K562 (cell line): ENCODE data around the gene TMEM217. TPM values are rescaled to one million over a fixed set of nuclear protein-coding genes. Genes with fewer than 3 reads are reported as not detected.

Source experiments
- BDP1 ChIP-seq: IDR thresholded peaks from 3 replicates; pipeline ENCODE4 v1.6.1; 2011; ENCODE audit not compliant: insufficient read length, insufficient read depth
- BRCA1 ChIP-seq, 2 experiments: fragments of 450-650 bp in 1 of 2; sonication (generic) in 1 of 2; formaldehyde crosslinking in 1 of 2; IDR thresholded peaks; 2 replicates each; pipeline versions ENCODE4 v1.5.0 to v1.6.1; 2017 to 2020; ENCODE audit warnings: mild to moderate bottlenecking in 1 of 2, missing genetic modification reagents in 1 of 2
- CBFA2T2 ChIP-seq: fragments of 450-650 bp; conservative IDR thresholded peaks from 2 replicates; pipeline ENCODE4 v1.6.1; 2017; ENCODE audit warnings: mild to moderate bottlenecking
- CEBPB ChIP-seq: fragments of 450-650 bp; IDR thresholded peaks from 2 replicates; pipeline ENCODE4 v1.6.1; 2016; ENCODE audit warnings: missing genetic modification characterization, missing compliant biosample characterization
- CXXC5 ChIP-seq: fragments of 250-450 bp; sonication (Bioruptor Pico); IDR thresholded peaks from 2 replicates; pipeline ENCODE4 v1.8.0; 2022; ENCODE audit warnings: inconsistent platforms, mild to moderate bottlenecking, moderate library complexity
- HEY1 ChIP-seq: fragments of 250-450 bp; sonication (Bioruptor Pico); IDR thresholded peaks from 2 replicates; pipeline ENCODE4 v1.5.0; 2020; ENCODE audit warnings: mild to moderate bottlenecking, moderate library complexity, borderline replicate concordance
- HNRNPLL ChIP-seq: fragments of 200-400 bp; formaldehyde crosslinking; IDR thresholded peaks from 2 replicates; pipeline ENCODE4 v1.6.1; 2017; ENCODE audit warnings: low read length, low read depth, mild to moderate bottlenecking; ENCODE audit not compliant: poor library complexity, severe bottlenecking
- NBN ChIP-seq: fragments of 450-650 bp; IDR thresholded peaks from 2 replicates; pipeline ENCODE4 v1.6.1; 2016; ENCODE audit warnings: low read depth, mild to moderate bottlenecking
- NFE2 ChIP-seq: IDR thresholded peaks from 2 replicates; pipeline ENCODE4 v1.6.1; 2014; ENCODE audit warnings: antibody characterized with exemption, low read depth
- RBM14 ChIP-seq: fragments of 200-400 bp; formaldehyde crosslinking; IDR thresholded peaks from 2 replicates; pipeline ENCODE4 v1.6.1; 2018; ENCODE audit warnings: low read depth, mild to moderate bottlenecking, low read length, moderate library complexity, borderline replicate concordance; ENCODE audit not compliant: insufficient read depth
- RNF2 ChIP-seq: sonication (generic); IDR thresholded peaks from 2 replicates; pipeline ENCODE4 v1.6.1; 2016
- SMAD4 ChIP-seq: fragments of 250-450 bp; sonication (Bioruptor Pico); conservative IDR thresholded peaks from 2 replicates; pipeline ENCODE4 v1.8.0; 2021; ENCODE audit warnings: inconsistent platforms, mild to moderate bottlenecking, moderate library complexity
- SMARCA4 ChIP-seq: fragments of 450-650 bp; IDR thresholded peaks from 2 replicates; pipeline ENCODE4 v1.6.1; 2016
- ZNF184 ChIP-seq: sonication (generic); formaldehyde crosslinking; IDR thresholded peaks from 2 replicates; pipeline ENCODE4 v1.5.0; 2020; ENCODE audit warnings: missing genetic modification reagents
- ZNF239 ChIP-seq: fragments of 250-450 bp; sonication (Bioruptor Pico); IDR thresholded peaks from 2 replicates; pipeline ENCODE4 v1.4.0; 2020; ENCODE audit warnings: mild to moderate bottlenecking
- ZNF431 ChIP-seq: sonication (generic); formaldehyde crosslinking; IDR thresholded peaks from 2 replicates; pipeline ENCODE4 v1.8.0; 2022; ENCODE audit warnings: mild to moderate bottlenecking, missing genetic modification reagents
- ZNF561 ChIP-seq: fragments of 450-650 bp; formaldehyde crosslinking; conservative IDR thresholded peaks from 2 replicates; pipeline ENCODE4 v1.4.0; 2020; ENCODE audit warnings: mild to moderate bottlenecking, moderate library complexity
- ZNF668 ChIP-seq: fragments of 250-450 bp; sonication (Bioruptor Pico); IDR thresholded peaks from 2 replicates; pipeline ENCODE4 v1.8.0; 2022; ENCODE audit warnings: mild to moderate bottlenecking, inconsistent platforms
- polyA plus RNA-seq, 8 experiments: library from polyadenylated mRNA; depleted of rRNA in 4 of 8; stranded (reverse) in 5 of 8; unstranded in 3 of 8; fragments of >200 nt; fragmentation: Nextera tagmentation in 2 of 8; fragmentation: Illumina TruSeq in 1 of 8; extraction: Ambion mirVana in 2 of 8; extraction: Trizol in 1 of 8; gene quantifications; 2 replicates each; pipeline versions ENCODE4 v1.2.1 to v1.2.3, GENCODE V29; 2011 to 2014; ENCODE audit warnings: inconsistent platforms in 1 of 8, missing spikeins in 1 of 8
- total RNA-seq, 7 experiments: library from RNA; depleted of rRNA in 6 of 7; stranded (reverse); fragments of >200 nt in 6 of 7; fragmentation: Illumina TruSeq in 2 of 7; extraction: Trizol in 2 of 7; gene quantifications; 2 replicates each; pipeline versions ENCODE4 v1.2.1 to v1.2.3, GENCODE V29; 2011 to 2021; ENCODE audit warnings: low replicate concordance in 1 of 7
- TF ChIP-seq, protein P1 (sequence below): sonication (generic); formaldehyde crosslinking; IDR thresholded peaks from 2 replicates; pipeline ENCODE4 v1.8.0; 2023; ENCODE audit warnings: mild to moderate bottlenecking, missing genetic modification reagents
- TF ChIP-seq, protein P2 (sequence below): fragments of 250-450 bp; sonication (Bioruptor Pico); IDR thresholded peaks from 2 replicates; pipeline ENCODE4 v1.9.0; 2021; ENCODE audit warnings: mild to moderate bottlenecking
- TF ChIP-seq, protein P3 (sequence below): IDR thresholded peaks from 2 replicates; pipeline ENCODE4 v1.6.1; 2012; ENCODE audit warnings: low read depth, low read length, improper control_type of control experiment, borderline replicate concordance
- TF ChIP-seq, protein P4 (sequence below): sonication (generic); formaldehyde crosslinking; IDR thresholded peaks from 2 replicates; pipeline ENCODE4 v1.8.0; 2022; ENCODE audit warnings: mild to moderate bottlenecking, low read depth, missing genetic modification reagents

TMEM217 gene
- total and polyA plus RNA-seq, 9 of the 15 experiments (the other 6 are each of a cell fraction or from before 2014, with no cell fraction given) = 1.3 to 8.0 (median 1.9) TPM

DNA sequence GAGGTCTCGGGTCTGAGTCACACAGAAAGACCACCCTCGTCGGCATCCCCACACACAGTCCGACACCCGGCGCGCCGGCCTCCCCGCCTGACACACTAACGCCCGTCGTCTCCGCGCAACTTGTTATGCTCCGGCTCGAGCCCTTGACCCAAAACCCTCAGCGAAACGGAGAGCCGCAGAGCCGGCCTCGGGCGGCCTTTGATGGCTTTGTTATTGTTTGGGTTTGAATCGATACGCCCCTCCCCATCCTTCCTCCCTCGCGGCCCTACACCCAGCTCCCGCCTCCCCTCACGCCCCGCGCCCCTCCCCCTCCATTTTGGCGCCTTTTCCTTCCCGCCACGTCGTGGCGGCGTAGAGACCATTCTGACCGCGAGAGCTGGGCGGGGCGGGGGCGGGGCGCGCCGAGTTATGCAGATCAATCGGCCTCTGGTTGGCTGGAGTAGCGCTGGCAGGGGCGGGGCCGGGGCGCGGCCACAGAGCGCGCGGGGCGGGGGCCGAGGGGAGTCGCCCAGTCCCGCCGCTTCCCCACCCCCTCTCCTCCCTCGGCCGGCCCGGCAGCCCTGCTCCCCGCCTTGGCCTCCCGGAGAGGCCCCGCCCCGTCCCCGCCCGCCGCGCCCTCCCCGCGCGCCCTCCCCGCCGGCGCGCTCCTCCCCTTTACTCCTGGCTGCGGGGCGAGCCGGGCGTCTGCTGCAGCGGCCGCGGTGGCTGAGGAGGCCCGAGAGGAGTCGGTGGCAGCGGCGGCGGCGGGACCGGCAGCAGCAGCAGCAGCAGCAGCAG is 88.3 kb downstream of the TMEM217 start, which contains the start of gene PIM1 (continued):
- TF ChIP-seq, protein P1, sequence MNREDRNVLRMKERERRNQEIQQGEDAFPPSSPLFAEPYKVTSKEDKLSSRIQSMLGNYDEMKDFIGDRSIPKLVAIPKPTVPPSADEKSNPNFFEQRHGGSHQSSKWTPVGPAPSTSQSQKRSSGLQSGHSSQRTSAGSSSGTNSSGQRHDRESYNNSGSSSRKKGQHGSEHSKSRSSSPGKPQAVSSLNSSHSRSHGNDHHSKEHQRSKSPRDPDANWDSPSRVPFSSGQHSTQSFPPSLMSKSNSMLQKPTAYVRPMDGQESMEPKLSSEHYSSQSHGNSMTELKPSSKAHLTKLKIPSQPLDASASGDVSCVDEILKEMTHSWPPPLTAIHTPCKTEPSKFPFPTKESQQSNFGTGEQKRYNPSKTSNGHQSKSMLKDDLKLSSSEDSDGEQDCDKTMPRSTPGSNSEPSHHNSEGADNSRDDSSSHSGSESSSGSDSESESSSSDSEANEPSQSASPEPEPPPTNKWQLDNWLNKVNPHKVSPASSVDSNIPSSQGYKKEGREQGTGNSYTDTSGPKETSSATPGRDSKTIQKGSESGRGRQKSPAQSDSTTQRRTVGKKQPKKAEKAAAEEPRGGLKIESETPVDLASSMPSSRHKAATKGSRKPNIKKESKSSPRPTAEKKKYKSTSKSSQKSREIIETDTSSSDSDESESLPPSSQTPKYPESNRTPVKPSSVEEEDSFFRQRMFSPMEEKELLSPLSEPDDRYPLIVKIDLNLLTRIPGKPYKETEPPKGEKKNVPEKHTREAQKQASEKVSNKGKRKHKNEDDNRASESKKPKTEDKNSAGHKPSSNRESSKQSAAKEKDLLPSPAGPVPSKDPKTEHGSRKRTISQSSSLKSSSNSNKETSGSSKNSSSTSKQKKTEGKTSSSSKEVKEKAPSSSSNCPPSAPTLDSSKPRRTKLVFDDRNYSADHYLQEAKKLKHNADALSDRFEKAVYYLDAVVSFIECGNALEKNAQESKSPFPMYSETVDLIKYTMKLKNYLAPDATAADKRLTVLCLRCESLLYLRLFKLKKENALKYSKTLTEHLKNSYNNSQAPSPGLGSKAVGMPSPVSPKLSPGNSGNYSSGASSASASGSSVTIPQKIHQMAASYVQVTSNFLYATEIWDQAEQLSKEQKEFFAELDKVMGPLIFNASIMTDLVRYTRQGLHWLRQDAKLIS = peak; percentile 73; the same call in 1 of the 2 replicates
- TF ChIP-seq, protein P2, sequence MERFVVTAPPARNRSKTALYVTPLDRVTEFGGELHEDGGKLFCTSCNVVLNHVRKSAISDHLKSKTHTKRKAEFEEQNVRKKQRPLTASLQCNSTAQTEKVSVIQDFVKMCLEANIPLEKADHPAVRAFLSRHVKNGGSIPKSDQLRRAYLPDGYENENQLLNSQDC (CRISPR knock-in tag) = peak; percentile 78; the same call in 1 of the 2 replicates
- TF ChIP-seq BRCA1 (IDR thresholded peaks at IDR 0.05) = no peak
- peak; percentile 7; the same call in 1 of the 2 replicates for TF ChIP-seq BRCA1 (CRISPR knock-in tag; IDR thresholded peaks at IDR 0.05)
- TF ChIP-seq ZNF668 (CRISPR knock-in tag) = no peak
- TF ChIP-seq, protein P3, sequence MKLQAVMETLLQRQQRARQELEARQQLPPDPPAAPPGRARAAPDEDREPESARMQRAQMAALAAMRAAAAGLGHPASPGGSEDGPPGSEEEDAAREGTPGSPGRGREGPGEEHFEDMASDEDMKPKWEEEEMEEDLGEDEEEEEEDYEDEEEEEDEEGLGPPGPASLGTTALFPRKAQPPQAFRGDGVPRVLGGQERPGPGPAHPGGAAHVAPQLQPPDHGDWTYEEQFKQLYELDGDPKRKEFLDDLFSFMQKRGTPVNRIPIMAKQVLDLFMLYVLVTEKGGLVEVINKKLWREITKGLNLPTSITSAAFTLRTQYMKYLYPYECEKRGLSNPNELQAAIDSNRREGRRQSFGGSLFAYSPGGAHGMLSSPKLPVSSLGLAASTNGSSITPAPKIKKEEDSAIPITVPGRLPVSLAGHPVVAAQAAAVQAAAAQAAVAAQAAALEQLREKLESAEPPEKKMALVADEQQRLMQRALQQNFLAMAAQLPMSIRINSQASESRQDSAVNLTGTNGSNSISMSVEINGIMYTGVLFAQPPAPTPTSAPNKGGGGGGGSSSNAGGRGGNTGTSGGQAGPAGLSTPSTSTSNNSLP = no peak
- no peak for TF ChIP-seq NFE2
- TF ChIP-seq ZNF239 (CRISPR knock-in tag) = no peak
- peak; percentile 50; the same call in 1 of the 2 replicates for TF ChIP-seq SMARCA4
- no peak for TF ChIP-seq CEBPB
- TF ChIP-seq RBM14 = no peak
- TF ChIP-seq HEY1 (CRISPR knock-in tag) = no peak
- no peak for TF ChIP-seq CBFA2T2
- no peak for TF ChIP-seq BDP1
- TF ChIP-seq NBN = peak; percentile 63; the same call in 1 of the 2 replicates
- TF ChIP-seq ZNF184 = no peak
- TF ChIP-seq CXXC5 (CRISPR knock-in tag) = peak; percentile 91
- TF ChIP-seq, protein P4, sequence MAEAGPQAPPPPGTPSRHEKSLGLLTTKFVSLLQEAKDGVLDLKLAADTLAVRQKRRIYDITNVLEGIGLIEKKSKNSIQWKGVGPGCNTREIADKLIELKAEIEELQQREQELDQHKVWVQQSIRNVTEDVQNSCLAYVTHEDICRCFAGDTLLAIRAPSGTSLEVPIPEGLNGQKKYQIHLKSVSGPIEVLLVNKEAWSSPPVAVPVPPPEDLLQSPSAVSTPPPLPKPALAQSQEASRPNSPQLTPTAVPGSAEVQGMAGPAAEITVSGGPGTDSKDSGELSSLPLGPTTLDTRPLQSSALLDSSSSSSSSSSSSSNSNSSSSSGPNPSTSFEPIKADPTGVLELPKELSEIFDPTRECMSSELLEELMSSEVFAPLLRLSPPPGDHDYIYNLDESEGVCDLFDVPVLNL (CRISPR knock-in tag) = peak; percentile 93
- peak; percentile 40; the same call in 1 of the 2 replicates for TF ChIP-seq ZNF431 (CRISPR knock-in tag)
- TF ChIP-seq RNF2 = peak; percentile 71
- peak; percentile 92 for TF ChIP-seq SMAD4
- TF ChIP-seq HNRNPLL = peak; percentile 42
- no peak for TF ChIP-seq ZNF561 (CRISPR knock-in tag)
